Psoas muscle (tissue), 8 donors: ENCODE measurements around the gene CMSS1. TPM values are rescaled to one million over a fixed set of nuclear protein-coding genes. Genes with fewer than 3 reads are reported as not detected.

ENCODE experiments used
- ATAC-seq, 4 donors: fragments of 200-7000 bp; cut with Tn5 transposase; one replicate each; pipeline ENCODE4 v1.9.1; 2020; ENCODE audit warnings: moderate library complexity in 3 of 4, mild to moderate bottlenecking in 2 of 4
- DNase-seq, 2 donors: peaks; one replicate each; pipeline ENCODE4 v3.0.0-alpha.2; 2020
- H3K27ac ChIP-seq: fragments of 200-600 bp; one replicate; pipeline ENCODE4 v1.8.0; 2022
- H3K27me3 ChIP-seq, 3 donors: fragments of 200-600 bp in 1 of 3; one replicate each; pipeline versions ENCODE4 v1.6.1 to v1.8.0; 2013 to 2022; ENCODE audit warnings: low read length in 2 of 3, mild to moderate bottlenecking in 2 of 3, moderate library complexity in 1 of 3; ENCODE audit not compliant: insufficient read depth in 3 of 3
- H3K36me3 ChIP-seq, 2 donors: fragments of 200-600 bp in 1 of 2; one replicate each; pipeline versions ENCODE4 v1.6.1 to v1.8.0; 2013 to 2022; ENCODE audit warnings: low read depth in 1 of 2, mild to moderate bottlenecking in 1 of 2, moderate library complexity in 1 of 2; ENCODE audit not compliant: insufficient read depth in 1 of 2
- H3K4me1 ChIP-seq: fragments of 200-600 bp; one replicate; pipeline ENCODE4 v1.8.0; 2022
- H3K4me3 ChIP-seq: fragments of 200-600 bp; one replicate; pipeline ENCODE4 v1.8.0; 2022; ENCODE audit warnings: mild to moderate bottlenecking
- H3K9me3 ChIP-seq: fragments of 200-600 bp; one replicate; pipeline ENCODE4 v1.8.0; 2022
- WGBS, 3 donors: extraction: QIAGEN DNeasy Blood & Tissue Kit; methylation state at CpG; one replicate each; pipeline versions ENCODE4 v1.1.6 to v1.1.7; 2013; 5-methylcytosine and 5-hydroxymethylcytosine counted together
- intact Hi-C, 2 donors: fragments of 100-400 bp; cut with DNase I; formaldehyde crosslinking; loops; one replicate each; pipeline versions ENCODE4 v1.11.0 to v1.14.2; 2022
- polyA plus RNA-seq, 3 donors: library from polyadenylated mRNA; stranded (reverse); fragments of 200-250 nt; gene quantifications; one replicate each; pipeline ENCODE4 v1.2.3, GENCODE V29; 2013
- total RNA-seq, 4 donors: library from RNA; stranded (reverse); fragmentation: NEBNext Ultra II Directional in 2 of 4; extraction: Animal tissue kit (Norgen Biotek cat#: 25700) in 2 of 4; gene quantifications; one replicate each; pipeline versions ENCODE4 v1.2.1 to v1.2.4, GENCODE V29; 2021 to 2023
- TF ChIP-seq, protein P1 (sequence below): fragments of 200-600 bp; IDR thresholded peaks from one replicate; pipeline ENCODE4 v1.8.0; 2022; ENCODE audit warnings: antibody characterized with exemption
- donor health status: healthy with polysubstance abuse.
- donor health status: DM: no; HTN: no; CAD: no; lungs with moderate emphysema.
- donor health status: Bipolar disorder and iron deficiency.
- donor health status: healthy.
- donor health status: DM: yes; HTN: yes; CAD: no.
- donor health status: DM: no; HTN: no; CAD: no.
- donor health status: DM: no; HTN: no; CAD: no.
- donor health status: DM: yes; HTN: yes; CAD: no.

CMSS1 gene
- total and polyA plus RNA-seq, 7 donors = 18.4 to 174 (median 58.8) TPM

DNA sequence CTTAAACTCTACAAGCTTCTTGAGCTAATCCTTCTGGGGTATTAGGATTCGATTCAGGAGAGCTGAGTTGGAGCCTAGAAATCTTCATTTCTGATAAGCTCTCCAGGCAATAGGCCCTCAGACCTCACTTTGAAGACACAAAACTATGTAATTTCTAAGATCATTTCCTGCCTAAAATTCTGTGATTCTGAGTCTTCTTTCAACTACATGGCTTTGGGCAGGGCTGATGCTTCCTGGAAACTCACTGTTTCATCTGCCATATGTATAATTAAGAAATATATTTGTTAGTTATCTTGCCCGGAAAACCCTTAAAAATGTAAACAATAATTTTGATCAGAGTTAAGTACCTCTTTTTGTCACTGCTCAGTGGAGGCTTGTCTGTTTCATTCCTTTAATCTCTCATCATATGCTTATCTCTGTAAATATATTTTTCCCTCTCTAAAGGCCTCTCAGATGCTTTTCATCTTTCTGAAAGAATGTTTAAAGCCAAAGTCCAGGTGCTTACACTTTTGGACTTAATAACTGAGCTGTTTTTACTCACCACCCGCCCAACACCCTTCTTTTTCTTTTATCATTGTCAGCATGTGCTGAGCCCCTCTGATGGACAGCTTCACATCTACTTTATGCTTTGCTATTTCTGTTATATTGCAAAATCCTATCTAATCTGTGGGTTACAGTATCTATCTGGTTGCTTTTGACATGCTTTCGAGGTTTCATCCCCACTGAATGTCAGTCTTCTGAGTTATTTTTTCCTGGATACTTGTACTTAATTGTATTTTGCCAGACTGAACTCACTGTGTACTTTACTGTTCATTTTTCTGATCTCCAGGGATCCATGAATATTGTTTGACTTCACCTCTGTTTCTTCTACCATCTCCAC lies 258.4 kb downstream of the CMSS1 start:
- H3K4me1 ChIP-seq = peaks cover 48% of the 10 kb centered on the region

DNA sequence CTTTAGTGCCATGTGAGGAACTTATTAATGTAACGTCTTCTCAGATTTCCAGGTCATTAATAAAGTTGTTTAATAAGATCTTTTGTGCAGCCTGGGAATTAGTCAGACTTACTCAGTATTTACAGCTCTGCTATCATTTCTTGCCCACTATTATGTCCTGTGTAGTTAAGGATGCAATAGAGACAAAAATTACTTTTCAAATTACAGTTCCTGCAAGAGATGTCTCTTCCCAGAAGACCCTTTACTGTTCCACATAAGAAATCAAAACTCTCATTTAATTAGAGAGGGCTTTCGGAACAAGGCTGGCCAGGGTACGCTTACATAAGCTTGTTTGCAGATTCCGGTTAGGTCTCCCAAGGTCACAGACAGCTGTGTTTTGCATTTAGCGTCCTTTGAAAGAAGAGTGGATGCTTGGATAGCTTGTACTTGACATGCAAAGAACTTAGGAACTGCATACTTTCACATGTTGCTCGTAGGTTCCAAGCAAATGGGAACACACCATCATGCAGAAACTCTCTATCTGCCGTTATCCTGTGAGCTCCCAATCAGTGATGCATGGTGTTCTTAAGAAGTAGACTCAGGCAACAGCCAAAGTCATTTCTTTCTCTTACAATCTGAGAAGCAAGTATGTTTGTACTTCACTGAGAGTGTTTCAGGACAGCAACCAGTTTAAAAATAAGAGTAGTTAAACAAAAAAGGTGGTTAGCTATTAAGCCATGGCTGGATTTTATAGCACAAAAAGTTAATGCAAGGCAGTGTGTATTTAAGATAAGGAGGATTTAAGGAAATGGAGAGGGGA lies 259.3 kb downstream of the CMSS1 start:
- intact Hi-C loops = loop anchor here (2.0 to 5.0 kb wide), 2 partner anchors 14 to 175 kb away; no protein-coding TSS in a partner anchor

More for the DNA sequence above, 258.4 kb downstream of the CMSS1 start:
- WGBS, 3 donors = 82 to 85% (median 82%) methylated on average over 4 of the region's 4 CpGs
- Histone ChIP-seq H3K9me3 (no peaks in the 10 kb centered on the region), H3K27ac (peak overlapping the region; percentile 46), H3K36me3 (peaks cover 0 to 17% of the 10 kb centered on the region in 2 donors), H3K4me3 (no peak overlapping the region), H3K27me3 (no peaks in the 10 kb centered on the region)
- DNase-seq (no peak), ATAC-seq (no peak)
- TF ChIP-seq, protein P1, sequence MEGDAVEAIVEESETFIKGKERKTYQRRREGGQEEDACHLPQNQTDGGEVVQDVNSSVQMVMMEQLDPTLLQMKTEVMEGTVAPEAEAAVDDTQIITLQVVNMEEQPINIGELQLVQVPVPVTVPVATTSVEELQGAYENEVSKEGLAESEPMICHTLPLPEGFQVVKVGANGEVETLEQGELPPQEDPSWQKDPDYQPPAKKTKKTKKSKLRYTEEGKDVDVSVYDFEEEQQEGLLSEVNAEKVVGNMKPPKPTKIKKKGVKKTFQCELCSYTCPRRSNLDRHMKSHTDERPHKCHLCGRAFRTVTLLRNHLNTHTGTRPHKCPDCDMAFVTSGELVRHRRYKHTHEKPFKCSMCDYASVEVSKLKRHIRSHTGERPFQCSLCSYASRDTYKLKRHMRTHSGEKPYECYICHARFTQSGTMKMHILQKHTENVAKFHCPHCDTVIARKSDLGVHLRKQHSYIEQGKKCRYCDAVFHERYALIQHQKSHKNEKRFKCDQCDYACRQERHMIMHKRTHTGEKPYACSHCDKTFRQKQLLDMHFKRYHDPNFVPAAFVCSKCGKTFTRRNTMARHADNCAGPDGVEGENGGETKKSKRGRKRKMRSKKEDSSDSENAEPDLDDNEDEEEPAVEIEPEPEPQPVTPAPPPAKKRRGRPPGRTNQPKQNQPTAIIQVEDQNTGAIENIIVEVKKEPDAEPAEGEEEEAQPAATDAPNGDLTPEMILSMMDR = no peak
- intact Hi-C loops = loop anchor here (2.0 to 5.0 kb wide), 2 partner anchors 15 to 176 kb away; no protein-coding TSS in a partner anchor

DNA sequence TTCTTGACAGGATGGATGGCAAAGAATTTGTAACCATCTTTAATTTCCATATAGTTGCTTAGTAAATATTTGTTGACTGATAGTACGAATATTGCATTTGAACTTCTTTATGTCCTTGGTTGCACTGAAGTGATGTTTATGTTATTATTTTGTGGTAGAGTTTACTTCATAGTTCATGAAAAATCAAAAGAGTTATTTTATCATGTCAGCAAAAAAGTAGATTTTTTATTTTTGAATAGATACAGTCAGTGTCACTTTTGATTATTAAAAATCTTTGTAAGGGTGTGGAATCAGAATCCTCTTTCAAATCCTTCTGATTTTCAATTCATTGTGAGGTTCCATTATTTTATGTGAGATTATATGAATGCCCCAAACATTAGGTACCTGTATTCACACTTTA lies 261.7 kb downstream of the CMSS1 start:
- no peaks in the 10 kb centered on the region for H3K9me3 ChIP-seq
- intact Hi-C loops = loop anchor here in 1 of 2 donors (5.0 kb wide), 1 partner anchor 173 kb away; no protein-coding TSS in a partner anchor
- no peak overlapping the region for H3K4me3 ChIP-seq
- peaks cover 0 to 10% of the 10 kb centered on the region in 2 donors for H3K36me3 ChIP-seq
- H3K27ac ChIP-seq = peak overlapping the region; percentile 46
- no peak for DNase-seq
- H3K27me3 ChIP-seq = no peaks in the 10 kb centered on the region
- TF ChIP-seq, protein P1 = no peak
- no peak for ATAC-seq
- 81 to 93% (median 90%) methylated on average over 1 of the region's 1 CpG for WGBS, 3 donors
- peaks cover 34% of the 10 kb centered on the region for H3K4me1 ChIP-seq

More for the DNA sequence above, 259.3 kb downstream of the CMSS1 start:
- ATAC-seq = peak in 1 of 4 donors; percentile 37
- Histone ChIP-seq H3K36me3 (peaks cover 0 to 17% of the 10 kb centered on the region in 2 donors), H3K4me1 (peaks cover 48% of the 10 kb centered on the region), H3K27me3 (no peaks in the 10 kb centered on the region), H3K27ac (peak overlapping the region; percentile 46), H3K9me3 (no peaks in the 10 kb centered on the region), H3K4me3 (no peak overlapping the region)
- 13 to 24% (median 18%) methylated on average over 7 of the region's 7 CpGs for WGBS, 3 donors
- no peak for DNase-seq
- TF ChIP-seq, protein P1 = no peak

DNA sequence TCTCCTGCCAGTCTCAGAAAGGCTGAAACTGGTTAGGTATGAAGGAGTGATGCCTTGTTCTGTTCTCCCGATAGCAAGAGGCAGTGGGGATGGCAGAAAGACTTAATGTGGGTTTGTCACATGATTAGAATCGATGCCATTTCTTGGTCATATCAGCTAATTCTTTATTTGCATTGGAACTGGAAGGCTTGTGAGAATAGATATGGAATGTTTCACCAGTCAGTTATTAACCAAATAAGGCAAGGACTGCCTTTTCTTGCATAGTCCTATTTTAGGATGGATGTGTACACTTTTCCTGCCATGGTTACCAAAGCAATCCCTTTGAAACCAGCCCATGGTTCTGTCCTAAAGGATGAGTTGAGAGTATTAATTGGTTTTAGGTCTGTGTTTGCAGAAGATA lies 262.9 kb downstream of the CMSS1 start:
- no peaks in the 10 kb centered on the region for H3K27me3 ChIP-seq
- DNase-seq (no peak), ATAC-seq (no peak)
- H3K4me3 ChIP-seq = no peak overlapping the region
- no peaks in the 10 kb centered on the region for H3K9me3 ChIP-seq
- H3K36me3 ChIP-seq = peaks cover 0 to 3% of the 10 kb centered on the region in 2 donors
- intact Hi-C loops = no loop called here
- 84 to 86% (median 84%) methylated on average over 2 of the region's 2 CpGs for WGBS, 3 donors
- TF ChIP-seq, protein P1 = no peak
- peak overlapping the region; percentile 7 for H3K27ac ChIP-seq
- H3K4me1 ChIP-seq = peaks cover 32% of the 10 kb centered on the region
